GM13977 (cell line): ENCODE measurements around the gene MCF2L.

Experiments
- DNase-seq: peaks from one replicate; pipeline ENCODE4 v3.0.0; 2012; ENCODE audit warnings: low spot score
- in situ Hi-C: fragments of 300-500 bp; cut with MboI; formaldehyde crosslinking; loops from one replicate; pipeline ENCODE4 v1.12.0; 2022; ENCODE audit warnings: low sequenced_read_pairs, low pct_unique_long_range_greater_than_20kb, mixed read lengths, inconsistent platforms; ENCODE audit not compliant: unreplicated experiment
- TF ChIP-seq, protein P1 (sequence below): IDR thresholded peaks from 2 replicates; pipeline ENCODE4 v1.5.1; 2012; ENCODE audit warnings: mild to moderate bottlenecking, control low read depth; ENCODE audit not compliant: insufficient read depth; ENCODE audit errors: extremely low read depth, missing control alignments

MCF2L gene

DNA sequence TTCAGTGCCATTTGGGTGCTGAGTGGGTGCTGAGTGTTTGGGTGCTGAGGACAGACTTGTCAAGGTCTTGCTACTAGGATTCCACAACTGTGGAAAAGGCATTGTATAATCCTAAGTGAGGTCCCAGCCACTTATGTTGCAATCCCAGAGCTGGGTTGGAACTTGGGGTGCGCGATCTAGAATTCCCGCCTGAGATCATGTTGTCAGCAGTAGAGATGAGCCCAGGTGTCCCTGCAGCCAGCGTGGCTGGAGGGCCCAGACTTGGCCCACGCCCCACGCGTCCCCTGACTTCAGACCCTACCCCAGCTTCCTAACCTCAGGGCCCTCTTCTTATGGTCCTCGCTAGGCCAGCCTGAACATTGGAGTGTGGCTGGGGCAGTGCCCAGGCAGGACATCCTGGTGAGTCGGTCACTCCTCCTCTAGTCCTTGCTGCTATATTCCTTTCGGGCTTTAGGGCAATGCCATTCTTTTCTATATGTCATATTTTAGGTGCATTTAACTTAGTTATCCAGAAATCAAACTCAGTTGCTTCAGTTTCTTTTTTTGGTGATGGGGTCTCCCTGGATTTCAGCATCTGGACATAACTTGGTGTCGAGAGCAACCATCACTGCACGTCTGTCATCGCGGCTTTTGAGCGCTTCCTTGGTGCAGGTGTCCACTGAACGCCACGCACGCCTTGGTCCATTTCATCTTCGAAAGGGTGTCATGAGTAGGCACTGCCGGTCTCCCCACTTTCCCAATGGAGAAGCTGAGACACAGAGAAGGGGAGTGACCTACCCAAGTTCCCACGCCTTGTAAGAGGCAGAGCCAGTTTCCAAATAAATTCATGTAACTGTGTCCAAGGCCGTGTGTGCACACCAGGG lies 90.2 kb downstream of the MCF2L start:
- no peak for DNase-seq
- in situ Hi-C loops: no loop called here
- TF ChIP-seq, protein P1, sequence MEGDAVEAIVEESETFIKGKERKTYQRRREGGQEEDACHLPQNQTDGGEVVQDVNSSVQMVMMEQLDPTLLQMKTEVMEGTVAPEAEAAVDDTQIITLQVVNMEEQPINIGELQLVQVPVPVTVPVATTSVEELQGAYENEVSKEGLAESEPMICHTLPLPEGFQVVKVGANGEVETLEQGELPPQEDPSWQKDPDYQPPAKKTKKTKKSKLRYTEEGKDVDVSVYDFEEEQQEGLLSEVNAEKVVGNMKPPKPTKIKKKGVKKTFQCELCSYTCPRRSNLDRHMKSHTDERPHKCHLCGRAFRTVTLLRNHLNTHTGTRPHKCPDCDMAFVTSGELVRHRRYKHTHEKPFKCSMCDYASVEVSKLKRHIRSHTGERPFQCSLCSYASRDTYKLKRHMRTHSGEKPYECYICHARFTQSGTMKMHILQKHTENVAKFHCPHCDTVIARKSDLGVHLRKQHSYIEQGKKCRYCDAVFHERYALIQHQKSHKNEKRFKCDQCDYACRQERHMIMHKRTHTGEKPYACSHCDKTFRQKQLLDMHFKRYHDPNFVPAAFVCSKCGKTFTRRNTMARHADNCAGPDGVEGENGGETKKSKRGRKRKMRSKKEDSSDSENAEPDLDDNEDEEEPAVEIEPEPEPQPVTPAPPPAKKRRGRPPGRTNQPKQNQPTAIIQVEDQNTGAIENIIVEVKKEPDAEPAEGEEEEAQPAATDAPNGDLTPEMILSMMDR: no peak

DNA sequence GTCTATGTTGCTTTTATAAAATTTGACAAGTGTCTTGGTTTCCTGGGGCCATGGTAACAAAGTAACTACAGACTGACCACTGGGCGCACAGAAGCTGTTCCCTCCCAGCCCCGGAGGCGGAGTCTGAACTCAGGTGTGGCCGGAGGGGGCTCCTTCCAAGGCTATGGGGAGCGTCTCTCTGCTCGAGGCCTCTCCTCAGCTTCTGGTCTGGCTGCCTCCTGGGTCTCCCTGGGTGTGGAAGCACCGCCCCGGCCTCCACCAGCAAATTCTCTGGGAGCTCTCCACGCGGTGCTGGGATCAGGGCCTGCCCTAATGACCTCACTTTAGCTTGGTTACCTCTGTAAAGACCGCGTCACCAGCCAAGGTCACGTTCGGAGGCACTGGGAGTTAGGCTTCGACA lies 90.9 kb downstream of the MCF2L start:
- DNase-seq: no peak
- in situ Hi-C loops: no loop called here
- TF ChIP-seq, protein P1: no peak

DNA sequence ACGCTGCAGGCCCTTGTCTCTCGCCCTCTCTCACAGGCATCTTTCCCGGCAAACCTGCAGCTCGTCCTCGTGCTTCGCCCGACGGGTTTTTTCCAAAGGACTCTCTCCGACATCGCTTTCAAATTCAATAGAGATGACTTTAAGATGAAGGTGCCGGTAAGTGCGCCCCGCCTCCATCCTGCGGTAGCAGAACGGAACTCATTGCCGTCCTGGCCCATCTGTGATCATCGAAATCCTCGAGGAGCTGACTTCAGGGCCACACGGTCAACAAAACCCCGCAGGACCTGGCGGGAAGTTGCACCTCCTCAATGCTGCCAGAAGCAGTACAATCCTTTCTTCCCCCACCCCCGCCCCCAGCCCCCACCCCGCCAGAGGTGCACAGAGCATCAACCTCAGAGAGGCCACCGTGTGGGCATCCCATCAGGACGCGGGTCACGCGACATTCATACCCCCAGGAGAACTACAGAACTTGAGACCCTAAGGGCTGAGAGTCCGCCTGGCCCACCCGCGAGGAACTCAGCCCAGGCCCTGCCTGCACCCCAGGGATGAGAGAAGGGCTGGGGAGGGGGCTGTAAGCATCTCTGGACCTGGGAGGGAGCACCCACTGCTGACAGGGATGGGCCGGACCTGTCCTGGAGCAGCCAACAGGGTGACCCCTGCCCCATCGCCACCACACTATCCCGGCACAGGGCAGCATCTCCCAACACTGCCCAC lies 91.7 kb downstream of the MCF2L start:
- TF ChIP-seq, protein P1: no peak
- DNase-seq: no peak
- in situ Hi-C loops: no loop called here

GRCh38 chr13:113061271-113061625 lies 92.2 kb downstream of the MCF2L start:
- DNase-seq: no peak
- TF ChIP-seq, protein P1: no peak
- in situ Hi-C loops: no loop called here

DNA sequence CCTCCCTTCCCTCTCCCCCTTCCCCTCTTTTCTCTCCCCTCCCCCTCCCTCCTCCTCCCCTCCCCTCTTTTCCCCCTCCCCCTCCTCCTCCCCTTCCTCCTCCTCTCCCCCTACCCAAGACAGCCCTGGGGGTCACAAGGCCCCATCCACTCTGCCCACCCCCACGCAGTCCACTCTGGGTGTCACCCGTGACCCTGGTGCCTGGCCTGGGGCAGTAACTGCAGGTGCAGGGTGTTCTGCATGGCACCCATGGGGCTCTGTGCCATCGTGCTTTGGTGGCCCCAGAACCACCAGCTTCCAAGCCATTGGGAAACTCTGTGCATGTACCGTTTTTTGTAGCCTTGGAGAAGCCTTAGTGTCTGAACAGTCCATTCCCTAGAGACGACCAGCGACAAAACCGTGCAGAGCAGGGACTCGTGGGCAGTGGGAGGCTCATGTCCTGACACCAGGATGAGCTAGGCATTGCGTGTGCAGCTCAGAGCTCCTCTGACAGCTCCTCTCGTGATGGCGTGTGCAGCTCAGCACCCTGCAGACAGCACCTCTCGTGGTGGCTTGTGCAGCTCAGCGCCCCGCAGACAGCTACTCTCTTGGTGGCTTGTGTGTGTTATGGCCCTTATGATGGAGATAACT lies 92.9 kb downstream of the MCF2L start:
- DNase-seq: no peak
- in situ Hi-C loops: no loop called here
- TF ChIP-seq, protein P1: no peak

- TF ChIP-seq, protein P1: no peak
- in situ Hi-C loops: no loop called here
- DNase-seq: no peak
These were observed 93.7 kb downstream of the MCF2L start for GRCh38 chr13:113062691-113063090.
